ENCODE measurements around the gene LRRK2.

Gene LRRK2

GRCh38 chr12:40224439-40225291, at the start of gene LRRK2:
TSS of gene LRRK2 (plus strand) at chr12:40224997. CDS start at chr12:40225132, 135 bp downstream.
- peaks cover 2% of the 10 kb centered on the region for H3K9me3 Mint-ChIP-seq
- peaks cover 28% of the 10 kb centered on the region for H3K36me3 Mint-ChIP-seq
- peaks cover 65% of the 10 kb centered on the region for H3K4me1 Mint-ChIP-seq
- peak within 1 kb of the TSS; percentile 97 for H3K27ac Mint-ChIP-seq
- H3K27me3 Mint-ChIP-seq, result no peaks in the 10 kb centered on the region
- ATAC-seq, result peak; percentile 94
- peak within 1 kb of the TSS; percentile 91 for H3K4me3 Mint-ChIP-seq

- peak overlapping the region; percentile 31 for H3K27ac Mint-ChIP-seq
- peaks cover 3% of the 10 kb centered on the region for H3K9me3 Mint-ChIP-seq
- peak; percentile 89 for ATAC-seq
- peaks cover 29% of the 10 kb centered on the region for H3K4me1 Mint-ChIP-seq
- H3K27me3 Mint-ChIP-seq, result no peaks in the 10 kb centered on the region
- H3K4me3 Mint-ChIP-seq, result no peak overlapping the region
- H3K36me3 Mint-ChIP-seq, result no peaks in the 10 kb centered on the region
Measured at GRCh38 chr12:40175045-40175444, 49.8 kb upstream of the LRRK2 start.

- Mint-ChIP-seq H3K4me1 (peaks cover 25% of the 10 kb centered on the region), H3K9me3 (peaks cover 7% of the 10 kb centered on the region), H3K4me3 (no peak overlapping the region), H3K27ac (peak overlapping the region; percentile 31), H3K36me3 (no peaks in the 10 kb centered on the region), H3K27me3 (no peaks in the 10 kb centered on the region)
- peak; percentile 70 for ATAC-seq
Measured at GRCh38 chr12:40175489-40175888, 49.3 kb upstream of the LRRK2 start.

- Mint-ChIP-seq H3K9me3 (peaks cover 7% of the 10 kb centered on the region), H3K36me3 (no peaks in the 10 kb centered on the region), H3K4me1 (peaks cover 20% of the 10 kb centered on the region), H3K4me3 (no peak overlapping the region), H3K27ac (no peak overlapping the region), H3K27me3 (no peaks in the 10 kb centered on the region)
- ATAC-seq, result no peak
Measured at GRCh38 chr12:40178701-40179100, 46.1 kb upstream of the LRRK2 start.

- H3K9me3 Mint-ChIP-seq, result peaks cover 4% of the 10 kb centered on the region
- no peak for ATAC-seq
Measured at GRCh38 chr12:40181490-40181889, 43.3 kb upstream of the LRRK2 start.

GRCh38 chr12:40183715-40184114, 41.1 kb upstream of the LRRK2 start:
- Mint-ChIP-seq H3K27me3 (no peaks in the 10 kb centered on the region), H3K27ac (no peak overlapping the region), H3K36me3 (peaks cover 12% of the 10 kb centered on the region), H3K4me3 (no peak overlapping the region), H3K9me3 (peaks cover 9% of the 10 kb centered on the region), H3K4me1 (no peaks in the 10 kb centered on the region)
- ATAC-seq, result no peak

More at GRCh38 chr12:40181490-40181889, 43.3 kb upstream of the LRRK2 start:
- Mint-ChIP-seq H3K4me3 (no peak overlapping the region), H3K27ac (no peak overlapping the region), H3K36me3 (no peaks in the 10 kb centered on the region), H3K27me3 (no peaks in the 10 kb centered on the region), H3K4me1 (no peaks in the 10 kb centered on the region)

- ATAC-seq, result no peak
- Mint-ChIP-seq H3K4me1 (no peaks in the 10 kb centered on the region), H3K27ac (peak overlapping the region; percentile 27), H3K9me3 (peaks cover 9% of the 10 kb centered on the region), H3K4me3 (no peak overlapping the region), H3K27me3 (no peaks in the 10 kb centered on the region), H3K36me3 (peaks cover 12% of the 10 kb centered on the region)
Measured at GRCh38 chr12:40184493-40185302, 40.1 kb upstream of the LRRK2 start.

- no peak overlapping the region for H3K4me3 Mint-ChIP-seq
- ATAC-seq, result no peak
- peaks cover 8% of the 10 kb centered on the region for H3K9me3 Mint-ChIP-seq
- peak overlapping the region; percentile 27 for H3K27ac Mint-ChIP-seq
- no peaks in the 10 kb centered on the region for H3K27me3 Mint-ChIP-seq
- peaks cover 12% of the 10 kb centered on the region for H3K36me3 Mint-ChIP-seq
- H3K4me1 Mint-ChIP-seq, result no peaks in the 10 kb centered on the region
Measured at GRCh38 chr12:40185303-40185693, 39.5 kb upstream of the LRRK2 start.

- Mint-ChIP-seq H3K9me3 (peaks cover 7% of the 10 kb centered on the region), H3K4me3 (no peak overlapping the region), H3K4me1 (peaks cover 17% of the 10 kb centered on the region), H3K27ac (no peak overlapping the region), H3K27me3 (no peaks in the 10 kb centered on the region), H3K36me3 (peaks cover 12% of the 10 kb centered on the region)
- ATAC-seq, result no peak
Measured at GRCh38 chr12:40188558-40189320, 36.1 kb upstream of the LRRK2 start.

GRCh38 chr12:40192704-40193255, 32.0 kb upstream of the LRRK2 start:
- Mint-ChIP-seq H3K36me3 (peaks cover 3% of the 10 kb centered on the region), H3K4me1 (peaks cover 35% of the 10 kb centered on the region), H3K27me3 (no peaks in the 10 kb centered on the region), H3K27ac (peak overlapping the region; percentile 97), H3K4me3 (peak overlapping the region; percentile 72), H3K9me3 (peaks cover 4% of the 10 kb centered on the region)
- peak; percentile 99 for ATAC-seq

- H3K4me3 Mint-ChIP-seq, result no peak overlapping the region
- H3K4me1 Mint-ChIP-seq, result peaks cover 44% of the 10 kb centered on the region
- ATAC-seq, result no peak
- H3K27me3 Mint-ChIP-seq, result no peaks in the 10 kb centered on the region
- peaks cover 2% of the 10 kb centered on the region for H3K9me3 Mint-ChIP-seq
- H3K27ac Mint-ChIP-seq, result peak overlapping the region; percentile 97
- no peaks in the 10 kb centered on the region for H3K36me3 Mint-ChIP-seq
Measured at GRCh38 chr12:40194846-40195245, 30.0 kb upstream of the LRRK2 start.

- Mint-ChIP-seq H3K27me3 (no peaks in the 10 kb centered on the region), H3K27ac (peak overlapping the region; percentile 63), H3K4me1 (peaks cover 57% of the 10 kb centered on the region), H3K4me3 (no peak overlapping the region), H3K36me3 (no peaks in the 10 kb centered on the region), H3K9me3 (no peaks in the 10 kb centered on the region)
- no peak for ATAC-seq
Measured at GRCh38 chr12:40197590-40197989, 27.2 kb upstream of the LRRK2 start.

- H3K9me3 Mint-ChIP-seq, result no peaks in the 10 kb centered on the region
Measured at GRCh38 chr12:40198601-40199000, 26.2 kb upstream of the LRRK2 start.

GRCh38 chr12:40202095-40203059, 22.4 kb upstream of the LRRK2 start:
- H3K27ac Mint-ChIP-seq, result peak overlapping the region; percentile 63
- no peaks in the 10 kb centered on the region for H3K27me3 Mint-ChIP-seq
- ATAC-seq, result peak; percentile 48
- H3K9me3 Mint-ChIP-seq, result no peaks in the 10 kb centered on the region
- no peak overlapping the region for H3K4me3 Mint-ChIP-seq
- H3K36me3 Mint-ChIP-seq, result no peaks in the 10 kb centered on the region
- peaks cover 36% of the 10 kb centered on the region for H3K4me1 Mint-ChIP-seq

More at GRCh38 chr12:40198601-40199000, 26.2 kb upstream of the LRRK2 start:
- Mint-ChIP-seq H3K27ac (peak overlapping the region; percentile 63), H3K4me3 (no peak overlapping the region), H3K4me1 (peaks cover 55% of the 10 kb centered on the region), H3K27me3 (no peaks in the 10 kb centered on the region), H3K36me3 (no peaks in the 10 kb centered on the region)
- ATAC-seq, result no peak
